HG02763 (cell line): ENCODE results near the gene MSH3.
"Not testable (repeated sequence)": the region's sequence is repeated elsewhere in the genome, so short reads cannot be mapped to it uniquely, and the experiment has no call there.

Experiments used
- ATAC-seq: cut with Tn5 transposase; IDR thresholded peaks from one replicate; pipeline ENCODE4 v1.9.1; 2021; ENCODE audit warnings: mild to moderate bottlenecking, moderate library complexity; ENCODE audit not compliant: unreplicated experiment

Gene MSH3

DNA sequence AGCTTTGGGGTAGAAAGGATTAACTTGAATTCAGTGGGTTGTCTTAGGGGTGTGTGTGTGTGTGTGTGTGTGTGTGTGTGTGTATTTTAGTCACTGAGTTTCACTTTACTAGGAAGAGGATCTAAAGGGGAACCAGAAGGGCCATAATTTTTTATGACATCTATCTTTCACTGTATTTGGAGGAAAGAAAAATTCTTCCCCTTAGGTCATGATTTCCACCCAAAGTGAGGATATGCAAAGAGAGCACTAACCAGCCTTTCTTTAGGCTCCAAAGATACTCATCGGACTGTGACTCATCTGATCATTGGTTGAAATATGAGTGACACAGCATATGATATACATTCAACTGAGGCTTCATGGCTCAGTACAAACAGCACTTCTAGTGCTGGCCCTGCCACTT, 230.5 kb downstream of the MSH3 start:
- no peak for ATAC-seq

DNA sequence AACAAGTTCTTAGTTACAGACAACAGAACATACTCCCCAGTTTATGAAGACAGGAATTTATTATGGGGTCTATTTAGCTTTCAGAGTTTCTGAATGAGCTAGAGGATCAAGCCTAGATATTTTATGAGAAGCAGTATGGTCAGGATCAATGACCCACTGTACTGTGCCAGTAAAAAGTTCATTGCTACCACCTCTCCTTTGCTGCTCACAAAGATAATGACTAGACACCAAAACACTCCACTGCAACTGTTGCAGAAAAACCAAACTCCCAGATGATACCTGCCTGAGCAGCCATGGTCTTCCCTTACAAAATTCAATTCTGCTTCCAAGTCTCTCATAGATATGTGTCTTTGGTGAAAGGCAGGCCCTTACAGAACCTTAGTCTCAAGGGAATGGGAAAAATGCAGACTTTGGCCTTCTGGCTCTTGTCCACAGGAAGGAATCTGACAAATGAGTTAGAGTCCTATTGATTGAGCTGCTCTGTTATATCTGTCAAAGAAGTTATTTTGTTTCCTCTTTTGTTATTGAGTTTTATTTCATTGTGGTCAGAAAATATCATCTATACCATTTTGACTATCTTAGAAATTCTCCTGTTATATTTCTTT, 231.0 kb downstream of the MSH3 start:
- ATAC-seq: no peak

DNA sequence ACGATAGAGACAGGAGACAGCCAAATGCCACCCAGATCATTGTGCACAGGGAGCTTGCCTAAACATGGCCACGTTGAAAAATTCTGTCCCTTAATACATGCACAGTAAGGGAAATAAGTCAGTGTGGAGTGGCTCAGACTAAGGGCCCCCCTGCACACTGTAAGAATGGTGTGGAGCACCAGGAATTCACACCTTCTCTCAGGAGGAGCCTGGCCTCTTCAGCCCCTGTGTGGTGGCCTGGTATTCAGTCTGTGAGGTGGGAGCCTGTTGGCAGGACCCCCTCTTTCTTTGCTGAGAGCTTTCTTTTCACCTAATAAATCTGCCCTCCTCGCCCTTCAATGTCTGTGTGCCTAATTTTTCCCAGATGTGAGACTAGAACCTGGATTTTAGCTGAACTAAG, 239.6 kb downstream of the MSH3 start:
- no peak for ATAC-seq

DNA sequence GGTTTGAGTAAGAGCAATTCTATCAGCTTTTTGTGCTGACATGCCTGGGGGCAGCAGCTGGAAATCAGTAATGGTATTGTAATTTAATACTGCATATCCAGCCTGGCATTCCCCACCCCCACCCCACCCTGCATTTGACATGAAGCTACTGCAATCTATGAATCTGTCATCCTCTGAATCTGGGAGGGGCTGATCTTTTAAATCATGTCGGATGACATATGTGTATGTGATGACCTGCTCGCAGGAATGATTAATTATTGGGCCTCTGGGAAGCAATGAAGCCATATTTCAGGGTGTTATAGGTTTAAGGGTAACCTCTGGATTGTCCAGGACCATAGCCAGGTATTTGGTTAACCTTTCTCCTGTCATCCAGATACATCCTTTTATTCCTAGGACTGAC, 241.1 kb downstream of the MSH3 start:
- no peak for ATAC-seq

DNA sequence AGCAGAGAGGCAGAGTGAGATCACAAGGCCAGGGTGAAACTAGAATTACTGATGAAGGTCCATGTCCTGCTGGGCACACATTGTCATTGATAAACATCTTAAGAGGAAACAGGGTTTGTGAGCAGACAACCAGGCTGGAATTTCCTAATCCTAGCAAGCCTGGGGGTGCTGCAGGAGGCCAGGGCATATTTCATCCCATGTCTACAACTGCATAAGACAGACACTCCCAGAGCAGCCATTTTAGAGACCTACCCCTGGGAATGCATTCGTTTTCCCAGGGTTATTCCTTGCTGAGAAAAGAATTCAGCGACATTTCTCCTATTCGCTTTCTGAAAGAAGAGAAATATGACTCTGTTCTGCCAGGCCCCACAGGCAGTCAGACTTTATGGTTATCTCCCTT, 248.2 kb downstream of the MSH3 start:
- ATAC-seq: not testable (repeated sequence)

DNA sequence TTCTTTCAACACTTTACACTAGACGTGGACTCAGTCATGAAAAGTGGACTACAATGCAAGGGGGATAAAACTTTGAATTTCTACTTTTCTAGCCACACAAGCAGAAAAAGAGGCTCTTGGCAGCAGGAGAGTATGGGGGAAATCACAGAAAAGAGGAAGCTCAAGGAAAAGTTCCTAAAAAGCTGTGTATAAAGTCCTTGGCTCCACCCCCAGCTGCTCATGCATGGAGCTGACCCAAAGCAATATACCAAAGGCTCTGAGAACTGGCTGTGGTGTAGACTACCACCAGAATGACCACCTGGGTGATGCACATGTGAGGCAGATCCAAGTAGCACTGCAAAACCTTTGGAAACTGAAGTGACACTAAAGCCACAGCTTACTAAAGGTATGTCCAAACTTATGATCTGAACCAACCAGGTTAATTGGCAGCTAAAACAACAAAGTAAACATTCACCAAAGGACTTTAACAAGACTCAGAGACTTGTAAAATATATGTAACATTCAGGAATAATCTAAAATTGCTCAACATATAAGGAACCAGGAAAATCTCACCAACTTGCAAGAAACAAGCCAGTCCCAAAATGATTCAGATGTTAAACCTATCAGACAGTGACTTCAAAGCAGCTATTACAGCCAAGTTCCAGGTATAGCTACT, 250.2 kb downstream of the MSH3 start:
- no peak for ATAC-seq

DNA sequence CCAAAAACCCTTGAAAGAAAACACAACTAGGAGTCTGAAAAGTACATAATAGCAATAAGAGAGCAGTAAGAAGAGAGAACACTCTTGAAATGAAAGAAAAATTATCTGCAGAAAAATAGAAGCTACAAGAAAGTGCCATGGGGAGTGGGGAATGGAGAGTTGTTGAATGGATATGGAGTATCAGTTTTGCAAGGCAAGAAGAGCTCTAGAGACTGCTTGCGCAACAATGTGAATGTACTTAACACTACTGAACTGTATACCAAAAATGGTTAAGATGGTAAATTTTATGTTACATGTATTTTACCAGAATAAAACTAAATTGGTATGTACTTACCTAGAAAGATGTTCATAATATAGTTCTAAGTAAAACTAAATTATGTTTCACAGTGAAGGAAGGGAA, 251.0 kb downstream of the MSH3 start:
- ATAC-seq: no peak

DNA sequence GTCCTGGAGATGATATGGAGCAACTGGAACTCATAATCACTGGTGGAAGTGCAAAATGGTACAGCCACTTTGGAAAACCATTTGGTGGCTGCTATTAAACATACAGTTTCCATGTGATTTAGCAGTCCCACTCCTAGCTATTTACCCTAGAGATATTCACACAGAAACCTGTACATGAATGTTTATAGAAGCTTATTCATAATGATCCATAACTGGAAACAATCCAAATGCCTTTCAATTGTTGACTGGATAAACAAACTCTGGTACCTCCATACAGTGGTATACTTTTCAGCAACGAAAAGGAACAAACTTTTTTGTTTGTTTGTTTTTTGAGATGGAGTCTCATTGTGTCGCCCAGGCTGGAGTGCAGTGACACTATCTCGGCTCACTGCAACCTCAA, 258.0 kb downstream of the MSH3 start:
- no peak for ATAC-seq

DNA sequence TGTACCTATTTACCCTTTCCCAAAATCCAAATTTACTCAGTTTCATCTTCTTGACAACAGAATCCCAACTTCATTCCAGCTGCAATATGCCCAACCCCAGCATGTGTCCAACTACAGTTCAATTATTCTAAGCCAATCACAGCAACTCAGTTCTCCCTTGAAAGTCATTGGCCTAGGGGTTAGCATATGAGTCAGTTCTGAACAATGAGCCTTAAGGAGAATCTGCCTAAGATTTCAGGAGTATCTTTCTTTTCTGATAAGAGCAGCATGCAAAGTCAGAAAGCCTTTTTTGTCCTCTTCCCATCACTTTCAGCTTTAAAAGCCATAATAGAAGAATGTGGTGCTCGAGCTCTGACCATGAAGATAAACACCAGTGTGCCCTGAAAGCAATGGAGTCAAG, 261.3 kb downstream of the MSH3 start:
- no peak for ATAC-seq

DNA sequence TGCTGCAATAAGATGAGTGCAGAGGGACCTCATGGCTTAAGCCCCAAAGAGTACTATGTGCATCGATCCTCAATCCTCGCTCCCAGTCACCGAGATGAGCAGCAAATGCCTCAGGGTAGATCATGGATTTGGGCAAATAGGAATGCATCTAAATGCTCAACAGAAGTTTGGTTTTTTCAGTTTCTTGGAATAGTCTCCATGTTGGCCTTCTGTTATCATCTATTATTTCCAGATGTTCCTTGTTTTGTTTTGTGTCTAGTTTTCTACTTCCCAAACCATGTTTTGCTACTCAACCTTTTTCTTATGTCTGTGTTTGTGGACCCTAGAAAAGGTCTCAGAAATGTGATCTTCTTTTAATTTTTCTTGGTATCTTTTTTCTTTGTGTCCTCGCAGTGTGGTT, 262.2 kb downstream of the MSH3 start:
- no peak for ATAC-seq

DNA sequence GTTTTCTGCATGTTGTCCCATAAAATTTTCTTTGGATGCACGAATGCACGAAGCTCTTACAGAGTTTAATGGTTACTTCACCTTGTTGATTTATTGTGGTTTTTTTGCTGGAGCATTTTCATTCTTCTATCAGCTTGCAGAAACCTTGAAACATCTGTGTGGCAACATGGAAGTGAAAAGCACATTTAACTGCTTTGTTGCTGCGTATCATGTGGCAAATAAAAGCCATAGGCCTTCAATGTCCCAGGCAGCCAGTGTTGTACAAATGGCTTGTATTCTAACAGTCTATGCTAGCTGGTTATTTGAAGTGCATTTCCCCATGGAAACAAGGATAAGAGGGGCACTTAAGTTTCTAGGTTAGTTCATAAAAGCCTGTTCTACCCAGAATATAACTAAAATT, 263.2 kb downstream of the MSH3 start:
- no peak for ATAC-seq

DNA sequence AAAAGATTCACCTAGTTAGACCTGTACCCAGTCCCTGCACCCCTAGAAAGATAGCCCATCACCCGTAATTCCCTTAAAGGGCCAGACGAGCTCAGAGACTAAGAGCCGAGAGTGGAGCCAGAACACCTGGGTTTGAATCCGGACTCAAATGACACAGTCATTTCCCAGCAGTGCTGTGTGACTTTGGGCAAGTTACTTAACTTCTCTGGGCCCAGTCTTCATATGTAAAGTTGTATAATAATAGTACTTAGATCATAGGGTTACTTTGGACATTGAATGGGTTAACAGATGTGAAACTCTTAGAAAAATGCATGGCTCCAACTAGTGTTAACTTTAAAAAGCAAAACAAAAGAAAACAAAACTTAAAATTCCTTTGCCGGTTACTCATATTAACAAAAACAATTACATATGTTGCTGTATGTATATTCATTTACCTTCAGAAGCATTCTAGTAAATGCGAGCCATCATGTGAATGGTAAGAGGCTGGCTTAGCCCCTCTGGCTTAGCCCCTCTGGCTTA, 265.3 kb downstream of the MSH3 start:
- no peak for ATAC-seq

DNA sequence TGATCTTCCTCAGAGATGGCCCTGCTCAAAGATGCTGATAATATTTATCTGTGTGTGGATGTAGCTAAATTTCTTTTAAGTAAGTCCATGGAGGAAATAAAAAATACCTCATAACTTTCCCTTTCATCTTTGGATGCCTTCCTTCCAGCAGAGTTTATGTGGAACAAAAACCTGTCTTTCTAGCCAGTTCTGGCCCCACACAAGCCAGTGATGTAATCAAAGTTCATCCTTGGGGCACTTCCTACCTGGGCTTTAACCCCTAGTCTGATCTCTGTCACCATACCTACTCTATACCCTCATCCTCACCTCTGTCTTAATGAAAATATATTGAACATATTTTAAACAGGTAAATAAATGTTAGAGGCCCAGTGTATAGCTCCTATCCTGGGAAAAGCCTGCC, 265.9 kb downstream of the MSH3 start:
- ATAC-seq: no peak

DNA sequence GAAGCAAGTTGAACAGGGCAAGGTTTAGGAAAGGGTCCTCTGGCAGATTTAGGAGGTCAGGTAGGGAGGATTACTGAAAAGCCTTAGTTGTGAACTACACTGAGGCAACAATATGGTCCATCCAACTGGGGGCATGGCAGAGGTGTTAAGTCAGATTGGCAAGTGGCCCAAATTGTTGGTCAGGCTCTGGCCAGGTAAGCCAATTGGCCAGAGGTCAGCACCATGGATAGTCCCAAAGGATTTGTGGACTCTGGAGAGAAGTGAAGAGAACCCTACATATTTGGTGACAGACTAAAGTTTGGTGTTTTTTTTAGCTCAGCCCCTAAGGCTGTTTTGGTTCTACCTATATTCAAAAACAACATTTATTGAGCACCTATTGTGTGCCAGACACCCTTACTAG, 266.6 kb downstream of the MSH3 start:
- no peak for ATAC-seq

DNA sequence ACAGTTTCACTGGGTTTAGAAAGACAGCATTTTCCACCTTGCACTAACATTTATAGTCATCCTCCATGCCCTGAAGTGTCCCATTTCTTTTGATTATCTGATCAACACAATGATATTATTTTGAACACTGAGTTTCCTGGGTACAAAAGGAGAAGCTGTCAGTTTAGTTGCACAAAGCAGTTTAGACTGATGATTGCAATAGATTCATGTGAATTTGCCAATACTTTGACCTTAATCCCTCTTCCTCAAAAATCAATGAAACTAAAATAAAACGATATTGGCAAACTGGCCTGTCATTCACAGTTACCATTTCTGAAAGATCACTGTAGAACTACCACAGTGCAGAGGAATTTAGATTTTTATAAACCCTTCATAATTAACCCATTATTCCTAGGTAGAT, 271.5 kb downstream of the MSH3 start:
- no peak for ATAC-seq
